Measurements from ENCODE around the gene KRTAP12-4.

KRTAP12-4 gene

DNA sequence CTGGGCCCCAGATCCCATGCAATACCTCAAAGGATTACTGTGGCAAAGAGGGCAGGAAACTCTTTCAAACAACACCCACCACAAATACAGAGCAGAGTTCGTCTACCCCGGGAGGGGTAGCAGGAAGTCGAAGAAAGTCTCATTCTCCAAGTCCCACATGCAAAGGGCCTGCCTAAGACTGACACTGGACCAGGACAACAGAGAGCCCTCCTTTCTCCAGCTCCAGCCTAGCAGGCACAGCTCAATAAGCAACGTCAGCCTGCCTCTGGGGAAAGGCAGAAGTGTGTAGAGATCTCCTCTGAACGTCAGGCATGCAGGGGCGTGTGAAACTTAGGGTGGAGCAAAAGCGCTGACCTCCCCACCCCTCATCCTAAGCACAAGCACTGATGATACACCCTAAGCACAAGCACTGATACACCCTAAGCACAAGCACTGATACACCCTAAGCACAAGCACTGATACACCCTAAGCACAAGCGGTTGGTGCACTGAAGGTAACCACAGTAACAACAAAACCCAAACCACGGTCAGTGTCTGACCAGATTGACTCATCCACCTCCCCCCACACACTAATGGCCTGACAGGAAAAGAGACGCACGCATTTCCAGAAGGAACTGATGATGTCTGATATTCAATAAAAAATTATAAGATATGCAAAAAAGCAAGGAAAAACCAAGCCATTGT, 4.6 kb upstream of the KRTAP12-4 start:
- H3K4me3 ChIP-seq (replicated peaks; ENCODE audit: low read depth, low read length): no peak overlapping the region
- TF ChIP-seq, protein P1, sequence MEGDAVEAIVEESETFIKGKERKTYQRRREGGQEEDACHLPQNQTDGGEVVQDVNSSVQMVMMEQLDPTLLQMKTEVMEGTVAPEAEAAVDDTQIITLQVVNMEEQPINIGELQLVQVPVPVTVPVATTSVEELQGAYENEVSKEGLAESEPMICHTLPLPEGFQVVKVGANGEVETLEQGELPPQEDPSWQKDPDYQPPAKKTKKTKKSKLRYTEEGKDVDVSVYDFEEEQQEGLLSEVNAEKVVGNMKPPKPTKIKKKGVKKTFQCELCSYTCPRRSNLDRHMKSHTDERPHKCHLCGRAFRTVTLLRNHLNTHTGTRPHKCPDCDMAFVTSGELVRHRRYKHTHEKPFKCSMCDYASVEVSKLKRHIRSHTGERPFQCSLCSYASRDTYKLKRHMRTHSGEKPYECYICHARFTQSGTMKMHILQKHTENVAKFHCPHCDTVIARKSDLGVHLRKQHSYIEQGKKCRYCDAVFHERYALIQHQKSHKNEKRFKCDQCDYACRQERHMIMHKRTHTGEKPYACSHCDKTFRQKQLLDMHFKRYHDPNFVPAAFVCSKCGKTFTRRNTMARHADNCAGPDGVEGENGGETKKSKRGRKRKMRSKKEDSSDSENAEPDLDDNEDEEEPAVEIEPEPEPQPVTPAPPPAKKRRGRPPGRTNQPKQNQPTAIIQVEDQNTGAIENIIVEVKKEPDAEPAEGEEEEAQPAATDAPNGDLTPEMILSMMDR (IDR thresholded peaks at IDR 0.05; ENCODE audit: low read length, missing control alignments): no peak
- no peak for DNase-seq (ENCODE audit: low read depth)

DNA sequence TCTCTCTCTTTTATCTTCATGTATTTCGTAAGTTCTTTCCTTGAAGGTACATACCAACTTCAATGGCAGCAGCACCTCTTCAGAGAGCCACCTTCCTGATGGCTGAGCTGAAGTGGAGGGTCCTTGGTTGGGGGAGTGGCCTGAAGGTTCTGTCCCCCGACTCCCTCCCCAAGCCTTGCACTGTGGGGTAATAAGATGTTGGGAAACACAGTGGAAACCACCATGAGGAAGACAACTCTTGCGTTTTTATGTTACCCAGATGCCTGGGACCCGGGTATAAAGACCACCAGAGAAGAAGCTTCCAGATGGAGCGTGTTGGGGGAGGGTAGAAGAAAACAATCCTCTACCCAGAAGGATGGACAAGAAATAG, 4.1 kb upstream of the KRTAP12-4 start:
- no peak overlapping the region for H3K4me3 ChIP-seq (replicated peaks; ENCODE audit: low read depth, low read length)
- TF ChIP-seq, protein P1 (IDR thresholded peaks at IDR 0.05; ENCODE audit: low read length, missing control alignments): no peak
- no peak for DNase-seq (ENCODE audit: low read depth)

DNA sequence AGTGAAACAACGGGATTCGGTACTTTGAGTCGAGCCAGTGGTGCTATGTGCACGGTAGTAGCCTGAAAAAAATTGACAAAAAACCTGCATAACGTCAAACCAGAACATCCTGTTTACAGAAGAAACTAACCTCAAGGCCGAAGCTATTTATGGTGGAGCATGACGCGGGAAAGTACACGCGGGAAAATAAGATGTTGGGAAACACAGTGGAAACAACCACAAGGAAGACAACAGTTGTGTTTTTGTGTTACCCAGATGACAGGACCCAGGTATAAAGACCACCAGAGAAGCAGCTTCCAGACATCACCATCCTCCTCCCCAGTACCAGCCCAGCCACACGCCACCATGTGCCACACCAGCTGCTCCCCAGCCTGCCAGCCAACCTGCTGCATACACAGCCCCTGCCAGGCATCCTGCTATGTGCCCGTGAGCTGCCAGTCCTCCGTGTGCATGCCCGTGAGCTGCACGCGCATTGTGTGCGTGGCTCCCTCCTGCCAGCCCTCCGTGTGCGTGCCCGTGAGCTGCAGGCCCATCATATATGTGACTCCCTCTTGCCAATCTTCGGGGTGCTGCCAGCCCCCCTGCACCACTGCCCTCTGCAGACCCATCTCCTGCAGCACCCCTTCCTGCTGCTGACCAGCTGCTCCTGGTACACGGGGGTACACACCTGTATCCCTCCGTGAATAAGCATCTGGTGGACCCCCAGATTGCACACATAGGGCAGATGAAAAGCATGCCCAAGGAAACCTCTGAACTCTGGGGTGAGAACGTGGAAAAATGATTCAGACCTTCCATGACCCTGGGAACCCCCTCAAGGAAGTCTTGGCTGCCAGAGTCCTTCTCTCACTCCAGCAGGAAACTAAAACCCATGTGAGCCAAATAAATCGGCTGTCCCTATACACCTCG, 3.4 kb upstream of the KRTAP12-4 start, which contains the start of gene KRTAP12-3:
Gene KRTAP12-3 (plus strand): TSS at position 298 of the 906 bp plus-strand sequence. CDS start 48 bp downstream, at position 346.
- TF ChIP-seq, protein P1 (IDR thresholded peaks at IDR 0.05; ENCODE audit: low read length, missing control alignments): no peak
- no peak for DNase-seq (ENCODE audit: low read depth)
- no peak within 1 kb of the TSS for H3K4me3 ChIP-seq (replicated peaks; ENCODE audit: low read depth, low read length)

DNA sequence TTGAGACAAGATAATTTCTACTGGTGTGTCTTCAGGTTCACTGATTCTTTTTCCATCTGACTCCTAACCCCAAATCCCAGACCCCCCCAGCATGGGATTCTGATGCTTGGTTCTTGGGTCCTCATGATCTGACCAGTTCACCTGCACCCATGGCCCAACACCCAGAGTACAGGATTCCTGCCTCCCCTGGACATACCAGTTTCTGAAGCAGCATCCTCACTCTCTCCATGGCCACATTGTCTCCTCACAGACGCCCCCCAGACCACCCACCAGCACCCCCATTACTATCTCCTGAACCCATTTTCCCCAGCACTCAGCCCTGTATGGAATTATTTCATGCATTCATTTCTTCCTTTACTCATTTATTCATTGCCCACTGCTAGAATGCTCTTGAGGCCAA, 2.4 kb upstream of the KRTAP12-4 start:
- no peak for DNase-seq (ENCODE audit: low read depth)
- no peak overlapping the region for H3K4me3 ChIP-seq (replicated peaks; ENCODE audit: low read depth, low read length)
- TF ChIP-seq, protein P1 (IDR thresholded peaks at IDR 0.05; ENCODE audit: low read length, missing control alignments): no peak

DNA sequence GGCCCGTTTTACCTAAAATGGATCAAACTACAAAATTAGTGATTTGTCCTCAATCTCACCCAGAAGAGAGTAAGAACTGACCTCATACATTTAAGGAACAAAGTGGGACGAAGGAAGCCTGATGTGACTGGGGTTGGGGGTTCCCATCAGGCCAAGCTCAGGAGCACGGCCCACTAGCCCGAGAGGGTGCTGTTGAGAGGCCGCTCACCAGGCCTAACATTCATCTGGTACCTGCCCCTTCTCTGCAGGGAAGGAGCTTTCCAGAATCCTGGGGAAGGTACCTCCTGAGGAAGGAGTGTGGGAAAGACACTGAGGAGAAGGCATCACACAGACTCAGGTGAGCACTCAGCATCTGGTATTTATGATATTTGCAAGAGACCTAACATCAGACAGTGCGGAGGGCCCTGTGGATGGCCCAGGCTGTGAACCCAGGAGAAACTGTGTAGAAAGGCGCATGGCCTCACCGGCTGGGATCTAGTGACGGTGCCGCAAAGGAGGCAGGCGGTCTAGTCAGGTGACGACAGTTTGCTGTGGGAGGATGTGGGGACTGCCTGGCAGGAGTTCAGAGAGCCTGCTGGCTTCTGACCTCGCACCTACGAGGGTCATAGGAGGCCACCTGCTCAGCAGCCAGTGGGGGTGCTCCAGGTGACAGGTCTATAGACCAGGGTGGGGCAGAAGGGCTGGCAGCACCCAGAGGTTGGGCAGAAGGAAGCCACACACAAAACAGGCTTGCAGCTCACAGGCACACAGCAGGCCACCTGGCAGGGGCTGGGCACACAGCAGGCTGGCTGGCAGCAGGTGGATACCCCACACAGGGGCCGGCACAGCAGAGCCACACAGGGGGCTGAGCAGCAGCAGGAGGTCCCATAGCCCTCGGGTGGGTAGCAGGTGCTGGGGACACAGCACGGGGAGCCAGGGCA, 543 bp downstream of the KRTAP12-4 start:
- H3K4me3 ChIP-seq (replicated peaks; ENCODE audit: low read depth, low read length): no peak overlapping the region
- DNase-seq (ENCODE audit: low read depth): no peak
- TF ChIP-seq, protein P1 (IDR thresholded peaks at IDR 0.05; ENCODE audit: low read length, missing control alignments): no peak

DNA sequence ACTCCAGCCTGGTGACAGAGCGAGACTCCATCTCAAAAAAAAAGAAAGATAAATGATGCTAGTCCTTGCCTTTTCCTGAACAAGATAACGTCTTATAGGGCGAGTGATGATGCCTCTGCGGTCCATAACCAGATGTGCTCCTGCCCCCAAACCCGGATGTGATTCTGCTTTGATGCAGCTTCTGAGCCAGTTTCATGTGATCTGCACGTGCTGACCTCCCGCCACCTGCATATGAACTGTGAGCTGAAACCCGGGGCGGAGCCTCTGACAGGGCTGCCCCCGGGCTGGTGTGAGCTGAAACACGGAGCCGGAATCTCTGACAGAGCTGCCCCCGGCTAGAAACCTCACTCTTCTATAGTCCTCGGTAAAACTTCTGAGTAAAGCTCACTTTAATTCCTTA, 1.3 kb downstream of the KRTAP12-4 start:
- no peak for DNase-seq (ENCODE audit: low read depth)
- TF ChIP-seq, protein P1 (IDR thresholded peaks at IDR 0.05; ENCODE audit: low read length, missing control alignments): no peak
- H3K4me3 ChIP-seq (replicated peaks; ENCODE audit: low read depth, low read length): no peak overlapping the region

All from fibroblast of pulmonary artery (primary cell).